IPS DF 4.7 (cell line): Measurements from ENCODE around the gene CNKSR1.

Source experiments
- DNase-seq: peaks from one replicate; pipeline ENCODE4 v3.0.0-alpha.2; 2013; ENCODE audit warnings: low spot score; ENCODE audit errors: extremely low read depth

Gene CNKSR1

GRCh38 chr1:26177182-26177684 lies at the start of gene CNKSR1:
TSS of gene CNKSR1 (plus strand) at chr1:26177491. CDS start at chr1:26177548, 57 bp downstream.
- no peak for DNase-seq

- no peak for DNase-seq
Observed at GRCh38 chr1:26129778-26130177, 47.5 kb upstream of the CNKSR1 start.

DNA sequence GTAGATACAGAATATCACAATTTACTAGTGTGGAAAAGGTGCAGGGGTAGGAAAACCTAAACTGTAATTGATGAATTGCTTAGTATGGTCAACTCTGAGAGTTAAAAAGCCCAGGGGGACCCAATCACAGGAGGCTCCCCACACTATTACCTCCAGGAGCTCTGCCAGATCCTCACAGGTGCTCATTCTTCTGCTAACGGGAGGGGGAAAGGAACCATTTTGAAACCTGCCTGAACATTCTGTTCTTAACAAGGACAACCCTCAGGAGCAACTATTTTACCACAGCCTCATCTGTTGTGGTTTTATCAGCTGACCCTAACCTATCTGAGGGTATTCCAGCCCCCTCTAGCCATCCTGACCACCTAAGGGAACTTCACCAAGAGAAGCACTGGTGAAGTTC lies 46.6 kb upstream of the CNKSR1 start:
- no peak for DNase-seq

DNA sequence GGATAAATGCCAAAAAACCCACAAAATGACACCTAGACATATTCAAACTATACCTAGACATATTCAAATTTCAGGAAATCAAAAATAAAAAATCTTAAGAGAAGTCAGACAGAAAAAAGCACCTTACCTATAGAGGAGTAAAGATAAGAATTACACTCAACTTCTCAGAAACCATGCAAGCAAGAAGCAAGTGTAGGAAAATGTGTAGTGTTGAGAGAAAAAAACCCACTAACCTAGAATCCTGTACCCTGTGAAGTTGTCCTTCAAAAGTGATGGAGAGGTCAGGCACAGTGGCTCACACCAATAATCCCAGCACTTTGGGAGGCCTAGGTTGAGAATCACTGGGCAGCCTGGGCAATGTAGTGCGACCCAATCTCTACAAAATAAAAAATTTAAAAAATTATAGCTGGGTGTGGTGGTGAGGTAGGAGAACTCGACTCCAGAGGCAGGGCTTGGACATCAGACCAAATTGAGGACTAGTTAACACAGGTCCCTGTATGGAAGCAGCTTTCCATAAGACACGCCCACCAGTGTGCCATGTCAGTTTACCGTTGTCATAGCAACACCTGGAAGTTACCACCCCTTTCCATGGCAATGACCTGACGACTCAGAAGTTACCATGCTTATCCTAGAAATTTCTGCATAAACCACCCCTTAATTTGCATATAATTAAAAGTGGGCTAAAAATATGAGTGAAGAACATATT lies 45.0 kb upstream of the CNKSR1 start:
- no peak for DNase-seq

DNA sequence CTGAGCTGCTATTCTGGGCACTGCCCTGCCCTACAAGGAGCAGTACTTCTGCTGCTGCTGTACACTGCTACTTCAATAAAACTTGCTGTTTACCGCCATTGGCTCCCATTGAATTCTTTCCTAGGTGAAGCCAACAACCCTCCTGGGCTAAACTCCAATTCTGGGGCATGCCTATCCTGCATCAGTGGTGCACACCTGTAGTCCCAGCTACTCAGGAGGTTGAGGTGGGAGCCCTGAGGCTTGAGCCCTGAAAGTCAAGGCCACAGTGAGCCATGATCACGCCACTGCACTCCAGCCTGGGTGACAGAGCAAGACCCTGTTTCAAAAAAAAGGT lies 44.5 kb upstream of the CNKSR1 start:
- no peak for DNase-seq

DNA sequence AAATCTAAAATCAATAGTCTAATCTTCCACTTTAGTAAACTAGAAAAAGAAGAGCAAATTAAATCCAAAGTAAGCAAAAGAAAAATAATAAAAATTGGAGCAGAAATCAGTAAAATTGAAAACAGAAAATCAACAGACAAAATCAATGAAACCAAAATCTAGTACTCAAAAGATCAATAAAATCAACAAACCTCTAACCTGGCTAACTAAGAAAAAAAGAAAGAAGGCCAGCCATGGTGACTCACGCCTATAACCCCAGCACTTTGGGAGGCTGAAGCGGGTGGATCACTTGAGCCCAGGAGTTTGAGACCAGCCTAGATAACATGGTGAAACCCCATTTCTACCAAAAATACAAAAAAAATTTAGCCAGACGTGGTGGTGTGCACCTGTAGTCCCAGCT lies 42.8 kb upstream of the CNKSR1 start:
- no peak for DNase-seq

DNA sequence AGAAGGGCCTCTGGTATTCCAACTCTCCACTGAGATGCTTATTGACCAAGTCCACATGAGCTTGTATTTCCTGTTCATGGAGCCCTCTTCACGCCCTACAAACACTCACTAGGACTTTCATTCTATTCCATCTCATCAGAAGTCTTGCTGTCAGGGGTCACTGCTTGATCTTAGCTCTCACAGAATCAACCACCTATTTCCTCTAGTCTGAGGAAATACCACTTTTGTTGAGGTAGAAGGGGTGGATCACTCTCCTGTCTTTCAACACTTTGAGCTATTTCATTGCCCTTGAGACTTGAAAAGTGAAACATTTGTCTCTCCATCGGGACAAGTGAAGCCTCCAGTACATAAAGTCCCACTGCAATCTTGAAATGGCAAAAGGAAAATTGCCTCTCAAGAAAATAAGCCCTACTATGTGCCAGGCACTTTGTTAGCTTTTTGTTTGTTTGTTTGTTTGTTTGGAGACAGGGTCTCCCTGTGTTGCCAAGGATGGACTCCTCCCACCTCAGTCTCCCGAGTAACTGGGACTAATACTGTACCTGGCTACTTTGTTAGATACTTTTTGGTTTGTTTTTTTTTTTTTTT lies 38.2 kb upstream of the CNKSR1 start:
- DNase-seq, result no peak

DNA sequence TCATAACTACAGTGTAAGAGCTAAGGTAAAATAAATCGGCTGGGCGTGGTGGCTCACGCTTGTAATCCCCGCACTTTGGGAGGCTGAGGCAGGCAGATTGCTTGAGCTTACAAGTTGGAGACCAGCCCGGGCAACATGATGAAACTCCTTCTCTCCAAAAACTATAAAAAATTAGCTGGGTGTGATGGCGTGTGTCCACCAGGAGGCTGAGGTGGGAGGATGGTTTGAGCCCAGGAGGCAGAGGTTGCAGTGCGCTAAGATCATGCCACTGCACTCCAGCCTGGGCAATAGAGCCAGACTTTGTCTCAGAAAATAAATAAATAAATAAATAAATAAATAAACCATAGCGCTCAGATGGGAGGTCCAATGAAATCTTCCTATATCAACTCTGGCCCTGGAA lies 35.1 kb upstream of the CNKSR1 start:
- DNase-seq, result no peak

- no peak for DNase-seq
Observed at GRCh38 chr1:26145041-26145959, 32.0 kb upstream of the CNKSR1 start.

DNA sequence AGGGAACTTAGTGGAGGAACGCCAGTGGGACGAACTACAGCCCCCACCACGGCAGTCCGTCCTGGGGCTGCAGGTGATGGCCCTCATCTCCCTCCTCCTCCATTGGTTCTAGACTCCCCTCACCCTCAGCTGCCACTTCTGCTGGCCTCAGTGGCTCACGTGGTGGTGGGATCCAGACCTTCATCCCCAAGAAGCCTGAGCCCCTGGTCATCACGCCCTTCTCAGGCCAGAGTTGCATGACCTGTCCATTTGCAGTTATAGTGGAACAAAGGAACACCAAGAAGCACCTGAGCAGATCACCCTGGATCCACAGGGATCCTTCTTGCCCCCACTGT lies 31.4 kb upstream of the CNKSR1 start:
- no peak for DNase-seq

DNA sequence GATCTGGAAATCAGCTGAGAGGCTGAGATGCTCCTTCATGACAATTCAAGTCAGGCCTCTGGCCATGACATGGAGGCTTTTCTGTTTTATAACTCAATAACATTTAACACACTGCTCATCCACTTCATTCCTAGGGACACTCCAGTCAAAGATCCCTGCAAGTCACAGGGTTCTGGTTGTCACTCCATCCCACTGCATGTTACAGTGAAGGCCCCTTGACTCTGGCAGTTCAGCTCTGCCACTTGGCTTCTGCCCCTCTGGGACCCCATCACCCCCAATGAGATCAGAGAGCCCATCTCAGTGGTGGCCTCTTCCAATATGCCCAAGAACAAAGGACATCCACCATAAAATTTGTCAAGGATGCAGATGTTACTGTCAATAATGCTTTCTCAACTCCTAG lies 28.4 kb upstream of the CNKSR1 start:
- DNase-seq, result no peak

GRCh38 chr1:26153966-26154532 lies 23.2 kb upstream of the CNKSR1 start:
- no peak for DNase-seq

GRCh38 chr1:26154750-26155149 lies 22.5 kb upstream of the CNKSR1 start:
- DNase-seq, result no peak

GRCh38 chr1:26155370-26156284 lies 21.7 kb upstream of the CNKSR1 start:
- no peak for DNase-seq

- DNase-seq, result no peak
Observed at GRCh38 chr1:26156285-26157038, 20.8 kb upstream of the CNKSR1 start.

- DNase-seq, result no peak
Observed at GRCh38 chr1:26158271-26158907, 18.9 kb upstream of the CNKSR1 start.

DNA sequence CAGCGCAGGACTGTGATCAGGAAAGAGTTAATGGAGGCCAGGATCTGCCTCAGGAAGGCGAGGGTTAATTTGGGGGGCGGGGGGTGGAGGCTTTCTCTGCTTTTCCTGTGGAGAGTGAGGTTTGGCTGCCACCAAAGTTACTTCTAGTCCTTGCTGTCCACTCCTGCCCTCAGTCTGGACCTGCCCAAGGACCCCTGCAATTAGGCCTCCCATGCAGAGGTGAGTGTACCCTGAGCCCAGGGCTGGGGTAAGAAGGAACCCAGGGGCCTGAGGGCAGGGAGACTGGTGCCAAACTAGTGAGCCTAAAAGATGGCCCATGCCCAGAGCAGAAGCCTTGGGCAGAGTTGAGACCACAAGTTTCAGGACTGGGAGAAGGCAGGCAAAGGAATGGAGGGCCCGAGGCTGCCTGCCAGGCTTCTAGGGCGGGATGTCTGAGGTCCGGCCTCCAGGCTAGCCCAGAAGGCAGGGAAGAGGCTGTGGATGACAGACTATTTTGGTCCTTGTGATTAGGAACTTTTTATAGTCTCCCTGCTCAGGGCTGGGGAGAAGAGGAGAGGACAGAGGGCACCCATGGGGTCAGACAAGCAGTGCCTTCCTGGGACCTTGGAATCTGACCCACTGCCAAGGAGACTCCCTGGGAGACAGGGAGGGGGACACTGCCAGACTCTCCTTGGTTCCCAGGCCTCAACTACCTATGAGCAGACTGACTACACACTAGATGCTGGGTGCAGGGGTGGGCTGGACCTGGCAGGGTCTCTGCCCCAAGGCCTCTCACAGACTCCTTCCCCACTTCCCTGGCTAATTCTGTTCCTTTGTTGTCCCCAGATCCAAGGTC lies 18.2 kb upstream of the CNKSR1 start, which contains the start of gene FAM110D:
Gene FAM110D (plus strand): TSS at position 172 of the 835 bp plus-strand sequence. CDS start 2,213 bp downstream, outside the sequence.
- DNase-seq, result no peak

GRCh38 chr1:26159743-26160039 lies 17.6 kb upstream of the CNKSR1 start:
- DNase-seq, result no peak
